PC-3 (cell line): Measurements from ENCODE around the gene TRDMT1.

Experiments used
- EZH2 ChIP-seq: fragments of 300-600 bp; sonication (generic); IDR thresholded peaks from one replicate; pipeline ENCODE4 v1.6.1; 2017; ENCODE audit warnings: antibody characterized with exemption, mild to moderate bottlenecking, low read length; ENCODE audit not compliant: unreplicated experiment
- EZH2phosphoT487 ChIP-seq: fragments of 300-600 bp; sonication (generic); IDR thresholded peaks from 2 replicates; pipeline ENCODE4 v1.6.1; 2018; ENCODE audit warnings: mild to moderate bottlenecking, antibody characterized with exemption, low read length, borderline replicate concordance
- TF ChIP-seq, protein P1 (sequence below): fragments of 300-600 bp; sonication (generic); conservative IDR thresholded peaks from 2 replicates; pipeline ENCODE4 v1.5.1; 2017; ENCODE audit warnings: antibody characterized with exemption, low read depth, mild to moderate bottlenecking, low read length

DNA sequence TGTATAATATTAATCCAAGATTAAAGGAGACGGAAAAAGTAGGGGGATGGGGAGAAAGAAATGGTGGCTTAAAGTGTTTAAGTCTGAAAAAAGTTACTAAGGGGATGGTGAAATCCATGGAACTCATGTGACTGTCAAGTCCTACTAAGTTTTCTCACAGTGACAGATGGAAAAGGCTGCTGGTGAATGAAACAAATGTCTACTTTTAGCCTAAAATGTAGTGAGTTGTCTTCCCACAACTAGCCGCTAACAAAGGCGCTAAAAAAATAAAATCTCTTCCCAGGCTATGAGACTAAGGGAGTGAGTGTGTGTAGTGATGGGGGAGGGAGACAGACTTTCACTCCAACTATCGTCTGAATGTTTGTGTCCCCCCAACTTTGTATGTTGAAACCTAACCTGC lies 39.1 kb upstream of the TRDMT1 start:
- TF ChIP-seq, protein P1, sequence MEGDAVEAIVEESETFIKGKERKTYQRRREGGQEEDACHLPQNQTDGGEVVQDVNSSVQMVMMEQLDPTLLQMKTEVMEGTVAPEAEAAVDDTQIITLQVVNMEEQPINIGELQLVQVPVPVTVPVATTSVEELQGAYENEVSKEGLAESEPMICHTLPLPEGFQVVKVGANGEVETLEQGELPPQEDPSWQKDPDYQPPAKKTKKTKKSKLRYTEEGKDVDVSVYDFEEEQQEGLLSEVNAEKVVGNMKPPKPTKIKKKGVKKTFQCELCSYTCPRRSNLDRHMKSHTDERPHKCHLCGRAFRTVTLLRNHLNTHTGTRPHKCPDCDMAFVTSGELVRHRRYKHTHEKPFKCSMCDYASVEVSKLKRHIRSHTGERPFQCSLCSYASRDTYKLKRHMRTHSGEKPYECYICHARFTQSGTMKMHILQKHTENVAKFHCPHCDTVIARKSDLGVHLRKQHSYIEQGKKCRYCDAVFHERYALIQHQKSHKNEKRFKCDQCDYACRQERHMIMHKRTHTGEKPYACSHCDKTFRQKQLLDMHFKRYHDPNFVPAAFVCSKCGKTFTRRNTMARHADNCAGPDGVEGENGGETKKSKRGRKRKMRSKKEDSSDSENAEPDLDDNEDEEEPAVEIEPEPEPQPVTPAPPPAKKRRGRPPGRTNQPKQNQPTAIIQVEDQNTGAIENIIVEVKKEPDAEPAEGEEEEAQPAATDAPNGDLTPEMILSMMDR, result no peak
- TF ChIP-seq EZH2 (no peak), EZH2phosphoT487 (no peak)
